T-helper 2 cell treated with Interferon-gamma antibody and Interleukin-4, amounts not matched to agents 100 ng/mL and 5 ng/mL, for 36 hours (primary cell): ENCODE data around the gene DNTT. TPM values are rescaled to one million over a fixed set of nuclear protein-coding genes. Genes with fewer than 3 reads are reported as not detected.

Experiments used
- intact Hi-C: fragments of 100-400 bp; cut with micrococcal nuclease; formaldehyde crosslinking; loops from one replicate; pipeline ENCODE4 v1.15.1; 2023
- total RNA-seq: library from RNA; stranded (reverse); gene quantifications from 2 replicates; pipeline ENCODE4 v1.2.3, GENCODE V29; 2022

The DNTT gene
- not detected in 2 replicates for total RNA-seq

DNA sequence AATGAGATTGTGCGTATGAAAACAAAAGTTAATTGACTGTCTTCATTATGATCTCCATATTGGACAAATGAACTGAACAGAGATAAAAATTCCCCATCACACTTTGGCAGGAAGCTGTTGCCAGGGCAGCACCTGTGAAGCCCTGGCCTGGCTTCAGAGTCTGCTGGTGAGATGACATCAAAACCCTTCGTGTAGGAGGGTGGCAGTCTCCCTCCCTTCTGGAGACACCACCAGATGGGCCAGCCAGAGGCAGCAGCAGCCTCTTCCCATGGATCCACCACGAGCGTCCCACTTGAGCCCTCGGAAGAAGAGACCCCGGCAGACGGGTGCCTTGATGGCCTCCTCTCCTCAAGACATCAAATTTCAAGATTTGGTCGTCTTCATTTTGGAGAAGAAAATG lies at the start of gene DNTT:
Gene DNTT (plus strand): TSS at position 205 of the 400 bp plus-strand sequence. CDS start 64 bp downstream, at position 269.
- intact Hi-C loops, result no loop called here

DNA sequence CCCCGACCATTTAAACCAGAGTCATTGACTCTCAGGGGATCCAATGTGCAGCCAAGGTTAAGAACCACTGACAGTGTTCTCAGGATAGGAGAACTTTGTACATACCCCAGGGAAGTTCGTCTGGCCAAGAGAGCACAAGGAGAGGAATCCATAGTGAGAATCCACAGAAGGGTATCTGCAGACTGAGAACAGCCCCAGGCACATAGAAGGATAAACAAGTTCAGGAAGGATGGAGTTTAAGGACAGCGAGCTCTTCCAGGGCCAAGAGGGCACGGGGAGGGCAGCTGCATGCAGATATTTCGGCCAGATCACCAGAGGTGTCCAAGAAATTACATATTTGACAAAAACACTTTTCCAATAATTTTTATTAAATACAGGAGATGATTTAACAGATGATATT lies 49.3 kb upstream of the DNTT start:
- intact Hi-C loops, result no loop called here

- intact Hi-C loops, result no loop called here
Measured at GRCh38 chr10:96255549-96256333, 48.5 kb upstream of the DNTT start.

DNA sequence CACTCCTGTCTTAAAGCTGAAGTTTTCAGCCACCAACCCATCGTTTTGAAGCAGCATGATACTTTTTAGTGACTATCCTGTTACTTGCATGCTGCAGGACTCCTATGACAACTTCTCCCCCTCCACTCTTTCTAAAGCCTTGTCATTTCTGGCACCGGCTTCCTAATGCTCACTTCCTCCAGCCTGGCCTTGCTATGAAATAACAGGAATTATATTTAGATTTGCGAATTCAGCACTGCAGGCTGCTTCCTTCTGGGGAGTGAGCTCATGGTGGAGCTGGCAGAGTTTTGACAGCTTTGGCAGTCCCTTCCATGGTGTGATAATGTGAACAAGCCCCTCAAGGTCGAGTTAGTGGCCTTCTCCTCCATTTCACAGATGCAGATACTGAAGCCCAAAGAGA lies 46.3 kb upstream of the DNTT start:
- intact Hi-C loops, result no loop called here

DNA sequence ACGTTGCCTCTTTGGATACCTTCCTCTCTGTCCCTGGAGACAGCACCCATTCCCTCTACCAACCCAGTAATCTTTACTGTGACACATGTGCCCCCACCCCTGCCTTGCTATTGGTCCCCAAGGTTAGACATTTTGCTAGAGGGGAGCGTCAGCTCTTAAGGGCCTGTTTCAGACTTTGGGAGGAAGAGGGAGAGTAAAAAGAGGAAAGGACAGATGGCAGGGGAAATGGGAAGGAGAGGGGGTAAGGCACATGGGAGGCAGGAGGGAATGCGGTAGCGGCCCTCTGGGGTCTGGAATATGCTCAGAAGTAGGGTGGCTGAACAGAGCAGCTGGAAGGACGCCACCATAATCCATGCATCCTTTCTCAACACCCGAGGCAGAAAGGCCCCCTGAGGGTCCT lies 45.1 kb upstream of the DNTT start:
- intact Hi-C loops, result no loop called here

GRCh38 chr10:96260014-96260413 lies 44.2 kb upstream of the DNTT start:
- intact Hi-C loops, result no loop called here

DNA sequence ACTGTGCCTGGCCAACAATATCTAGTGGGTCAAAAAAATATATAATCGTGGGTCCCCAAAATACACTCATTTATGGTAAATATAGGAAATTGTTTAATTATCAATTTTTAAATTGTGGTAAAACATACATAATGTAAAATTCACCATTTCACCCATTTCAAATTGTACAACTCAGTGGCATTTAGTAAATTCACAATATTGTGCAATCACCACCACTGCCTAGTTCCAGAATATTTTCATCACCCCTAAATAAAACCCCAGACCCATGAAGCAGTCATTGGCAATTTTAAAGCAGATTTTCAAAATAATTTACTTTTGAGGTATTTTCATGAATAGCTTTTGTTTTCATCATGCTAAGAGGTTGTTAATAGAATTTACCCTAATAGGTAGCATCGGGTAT lies 43.1 kb upstream of the DNTT start:
- intact Hi-C loops, result no loop called here

DNA sequence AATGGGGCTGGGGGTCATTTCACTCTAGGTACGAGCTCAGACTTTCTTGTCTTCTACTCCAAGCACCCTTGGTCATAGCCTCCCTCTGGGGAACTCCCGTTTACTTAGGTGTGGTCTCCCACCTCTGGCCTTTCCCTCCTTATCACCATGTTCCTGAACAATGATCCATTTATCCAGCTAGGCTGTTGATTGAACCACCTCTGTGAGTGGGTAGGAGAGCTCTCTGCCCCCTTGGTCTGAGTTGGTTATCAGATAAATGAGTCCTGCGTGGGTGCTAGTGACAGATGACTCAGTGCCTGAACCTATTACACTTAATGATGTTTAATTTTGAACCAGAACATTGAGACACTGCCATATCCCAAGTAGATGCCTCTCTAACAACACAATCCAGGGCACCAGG lies 42.3 kb upstream of the DNTT start:
- intact Hi-C loops, result no loop called here

- intact Hi-C loops, result no loop called here
Measured at GRCh38 chr10:96263176-96263575, 41.1 kb upstream of the DNTT start.

GRCh38 chr10:96263669-96264068 lies 40.6 kb upstream of the DNTT start:
- intact Hi-C loops, result no loop called here

- intact Hi-C loops, result no loop called here
Measured at GRCh38 chr10:96264938-96265337, 39.3 kb upstream of the DNTT start.

DNA sequence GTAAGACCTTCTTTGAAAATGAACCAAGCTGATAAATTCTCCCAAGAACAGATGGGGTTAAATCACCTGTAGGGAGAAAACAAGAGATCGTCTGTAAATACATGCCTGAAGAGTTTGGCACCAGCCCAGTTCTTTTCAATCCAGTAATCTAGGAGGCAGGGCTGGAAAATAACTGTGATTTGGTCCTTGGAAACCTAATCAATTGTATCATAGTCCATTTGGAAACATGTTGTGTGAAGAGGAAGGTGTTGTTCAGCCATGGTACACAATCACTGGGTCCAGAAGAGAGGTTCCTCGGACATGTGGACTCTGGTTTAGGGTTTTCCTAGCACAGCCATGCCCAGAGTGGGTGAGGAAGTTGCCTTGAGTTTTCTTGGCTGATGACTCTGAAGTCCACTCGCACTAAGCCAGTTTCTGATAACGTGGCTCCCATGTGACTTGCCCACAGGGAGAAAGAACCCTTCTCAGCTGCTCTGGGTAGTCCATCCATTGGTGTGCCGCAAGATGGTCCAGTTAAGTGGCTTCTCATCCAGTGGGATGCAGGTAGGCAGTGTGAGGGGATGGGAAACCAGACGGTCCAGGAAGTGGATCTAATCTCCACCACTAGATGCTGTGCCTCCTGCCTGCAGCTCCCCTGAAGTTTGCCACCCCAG lies 38.0 kb upstream of the DNTT start:
- intact Hi-C loops, result no loop called here

- intact Hi-C loops, result no loop called here
Measured at GRCh38 chr10:96267234-96267705, 37.0 kb upstream of the DNTT start.

DNA sequence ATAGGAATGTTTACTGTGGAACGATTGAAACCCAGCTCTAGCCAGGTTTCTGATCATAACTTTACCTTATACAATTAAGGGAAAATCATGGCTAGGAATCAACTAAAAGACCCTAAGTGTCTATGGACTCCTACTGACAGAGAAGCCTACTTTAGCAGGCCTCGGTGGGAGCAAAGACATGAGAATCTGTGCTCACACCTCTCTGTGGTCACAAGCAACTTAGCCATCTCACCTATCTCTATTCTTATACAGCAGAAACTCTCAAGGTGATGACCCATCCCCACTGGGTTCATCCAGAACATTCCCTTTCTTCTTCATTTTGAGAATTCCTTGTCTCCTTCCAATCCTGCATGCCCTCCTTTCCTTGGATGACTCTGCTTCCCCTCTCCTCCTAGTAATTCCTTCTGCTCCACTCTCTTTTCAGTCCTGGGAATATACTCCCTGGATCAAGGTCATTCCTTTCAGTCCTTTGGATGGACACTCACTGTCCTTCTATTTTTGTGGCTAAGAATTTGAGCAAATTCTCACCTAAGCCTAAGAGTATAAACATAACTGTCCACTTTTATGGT lies 35.8 kb upstream of the DNTT start:
- intact Hi-C loops, result no loop called here

DNA sequence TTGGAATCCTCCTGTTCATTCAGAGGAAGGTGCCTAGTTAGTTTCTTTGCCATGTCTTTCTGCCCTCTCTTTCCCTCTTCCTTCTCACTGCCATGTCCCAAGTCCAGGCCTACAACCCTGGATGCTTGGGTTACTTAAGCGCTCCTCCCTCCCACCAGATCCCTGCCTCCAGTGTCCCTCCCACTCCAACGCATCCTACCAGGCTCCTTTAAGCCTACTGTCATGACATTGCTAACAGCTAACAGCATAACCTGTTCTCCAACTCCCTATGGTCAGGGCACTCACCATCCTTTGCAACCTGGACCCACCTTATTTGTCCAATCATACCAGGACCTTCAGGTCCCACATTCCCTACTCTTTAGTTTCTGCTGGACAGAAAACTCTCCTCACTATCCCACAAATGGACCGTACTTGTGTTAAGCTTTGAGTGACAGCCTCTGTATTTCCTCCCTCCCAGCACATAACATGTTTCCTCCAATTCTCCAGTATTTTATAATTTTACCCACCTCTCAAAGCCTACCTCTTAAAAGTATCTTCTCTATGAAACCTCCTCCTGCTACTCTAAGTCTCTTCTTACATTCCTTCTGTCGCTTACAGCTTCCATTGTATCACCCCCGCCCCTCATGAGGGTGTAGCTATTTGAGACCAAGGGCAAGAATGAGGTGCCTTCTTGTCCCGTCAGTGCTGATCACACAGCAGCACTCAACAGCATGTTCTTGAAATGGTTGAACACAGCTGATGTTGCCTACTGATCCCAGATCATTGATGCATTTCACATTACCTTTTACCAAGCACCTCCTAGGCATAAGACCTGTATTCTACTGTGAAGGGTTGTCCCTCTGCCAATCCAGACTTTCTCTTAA lies 34.6 kb upstream of the DNTT start:
- intact Hi-C loops, result no loop called here

DNA sequence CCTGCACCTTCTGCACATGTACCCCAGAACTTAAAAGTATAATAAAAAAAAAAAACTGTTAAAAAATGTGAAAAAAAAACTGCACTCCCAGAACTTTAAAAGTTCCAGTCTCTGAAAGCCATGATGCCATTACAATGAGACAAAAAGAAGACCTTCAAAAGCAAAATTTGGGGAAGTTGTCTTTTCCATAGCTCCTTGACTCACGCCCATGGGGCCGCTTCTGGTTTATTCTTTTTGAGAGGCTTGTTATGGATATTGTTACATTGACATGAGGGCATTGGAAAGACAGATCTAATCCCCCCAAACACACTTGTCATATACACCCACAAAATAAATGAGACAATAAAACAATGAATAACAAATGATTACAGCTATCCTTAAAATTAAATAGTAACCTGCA lies 33.7 kb upstream of the DNTT start:
- intact Hi-C loops, result no loop called here

- intact Hi-C loops, result no loop called here
Measured at GRCh38 chr10:96271016-96271815, 33.0 kb upstream of the DNTT start, which contains the start of gene BLNK. BLNK (minus strand) TSS chr10:96271569; CDS start chr10:96271398, 171 bp downstream.

GRCh38 chr10:96272316-96273280 lies 31.6 kb upstream of the DNTT start:
- intact Hi-C loops, result no loop called here

DNA sequence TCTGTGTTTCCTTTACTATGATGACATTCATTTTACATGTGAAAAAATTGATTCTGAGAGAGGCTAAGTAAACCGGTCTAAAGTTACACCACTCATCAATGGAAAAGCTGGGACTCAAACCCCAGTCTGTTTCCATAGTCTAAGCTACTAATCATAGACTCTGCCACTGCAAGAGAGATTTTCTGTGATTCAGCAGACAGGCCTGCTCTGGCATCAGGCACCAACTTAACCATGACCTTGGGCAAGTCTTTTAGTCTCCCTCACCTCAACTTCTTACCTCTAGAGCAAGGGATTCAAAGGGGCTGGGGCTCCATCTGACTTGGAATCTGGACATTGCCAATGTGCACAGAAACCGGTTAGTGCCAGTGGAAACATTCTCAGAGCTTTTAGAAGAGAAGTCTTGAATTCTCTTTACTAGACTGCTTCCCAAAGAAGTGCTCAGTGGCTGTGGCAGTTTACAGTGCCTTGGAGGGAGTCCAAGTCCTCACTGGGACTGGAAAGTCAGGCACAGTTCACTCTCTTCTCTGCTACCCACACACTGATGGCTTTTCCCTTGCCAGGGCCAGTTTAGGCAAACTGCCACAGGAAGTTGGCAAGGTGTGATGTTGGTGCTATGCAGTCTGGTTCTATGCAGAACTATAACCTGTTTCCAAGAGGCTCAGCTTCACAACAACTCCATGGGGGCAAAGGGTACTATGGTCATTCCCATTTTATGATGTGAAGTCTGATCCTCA lies 28.4 kb upstream of the DNTT start:
- intact Hi-C loops, result no loop called here
